Fibroblast of skin of left biceps (primary cell): ENCODE data around the gene TNS4.

Source experiments
- DNase-seq, 2 experiments: peaks; one replicate each; pipeline ENCODE4 v3.0.0-alpha.2; 2013; ENCODE audit warnings: low read depth in 2 of 2

Gene TNS4

GRCh38 chr17:40517981-40518380 lies 16.6 kb upstream of the TNS4 start:
- no peak for DNase-seq

- no peak for DNase-seq
Measured at GRCh38 chr17:40517286-40517662, 15.9 kb upstream of the TNS4 start.

DNA sequence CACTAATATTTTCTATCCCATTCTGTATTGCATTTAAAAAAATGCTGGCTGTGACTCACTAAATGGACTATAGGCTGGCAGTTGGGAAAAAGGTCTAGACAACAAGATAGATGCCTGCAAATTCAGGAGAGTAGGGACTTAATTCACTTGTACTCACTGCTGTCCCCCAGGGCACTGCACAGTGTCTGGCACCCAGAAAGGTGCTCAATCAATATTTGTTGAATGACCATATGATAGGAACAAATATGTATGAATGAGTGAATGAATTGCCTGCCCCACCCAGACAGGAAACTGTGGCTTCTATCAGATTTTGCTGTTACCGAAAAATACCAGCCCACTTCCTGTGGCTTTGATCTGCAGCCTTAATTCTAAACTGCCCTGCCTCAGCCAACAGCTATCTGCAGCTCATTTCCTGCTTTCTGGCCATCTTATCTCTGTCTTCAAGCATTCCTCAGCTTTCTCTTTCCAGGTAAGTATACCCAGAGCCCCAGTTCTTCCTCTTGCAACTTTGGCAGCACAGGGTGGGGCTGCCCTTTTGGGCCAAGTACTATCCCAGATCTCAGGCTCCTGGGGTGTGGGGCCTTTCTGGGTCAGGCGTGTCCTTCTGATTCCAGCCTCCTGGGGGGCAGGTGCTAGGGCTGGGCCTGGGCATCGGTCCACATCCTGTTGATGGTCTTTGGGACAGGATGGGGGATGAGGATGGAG lies 15.3 kb upstream of the TNS4 start:
- no peak for DNase-seq

- no peak for DNase-seq
Measured at GRCh38 chr17:40515491-40516041, 14.1 kb upstream of the TNS4 start.

GRCh38 chr17:40515011-40515410 lies 13.6 kb upstream of the TNS4 start:
- DNase-seq, result no peak

DNA sequence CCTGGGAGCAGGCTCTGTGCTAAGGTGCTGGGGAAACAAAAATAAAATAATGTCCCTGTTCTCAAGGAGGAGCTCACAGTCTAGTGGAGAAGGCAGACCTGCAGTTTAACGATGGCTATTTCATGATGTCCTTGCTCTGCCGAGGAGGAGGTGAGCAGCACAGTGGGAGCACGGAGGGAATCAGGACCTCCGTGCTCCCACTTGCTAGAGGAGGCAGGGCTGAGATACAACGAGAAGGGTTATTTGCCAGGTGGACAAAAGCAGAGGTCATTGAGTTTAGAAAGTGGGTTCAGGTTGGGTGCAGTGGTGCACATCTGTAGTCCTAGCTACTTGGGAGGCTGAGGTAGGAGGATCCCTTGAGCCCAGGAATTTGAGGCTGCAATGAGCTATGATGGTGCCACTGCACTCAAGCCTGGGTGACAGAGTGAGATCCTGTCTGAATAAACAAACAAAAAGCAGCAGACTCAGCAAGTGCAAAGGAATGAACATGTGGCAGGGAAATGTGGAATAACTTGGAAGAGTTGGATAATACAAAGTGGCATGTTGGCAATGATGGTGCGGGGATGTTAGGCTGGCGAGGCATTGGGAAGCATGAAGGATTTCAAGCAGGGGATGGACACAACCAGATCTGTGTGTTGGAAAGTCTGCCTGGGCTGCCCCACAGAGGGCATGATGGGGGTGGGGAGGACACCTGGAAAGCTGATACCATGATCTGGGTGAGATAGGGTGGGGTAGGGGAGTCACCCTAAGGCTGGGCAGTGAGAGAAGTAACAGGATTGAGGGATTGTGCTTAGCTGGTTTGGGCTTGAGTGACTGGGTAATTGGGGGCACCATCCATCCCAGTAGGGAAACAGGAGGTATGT lies 12.8 kb upstream of the TNS4 start:
- no peak for DNase-seq

DNA sequence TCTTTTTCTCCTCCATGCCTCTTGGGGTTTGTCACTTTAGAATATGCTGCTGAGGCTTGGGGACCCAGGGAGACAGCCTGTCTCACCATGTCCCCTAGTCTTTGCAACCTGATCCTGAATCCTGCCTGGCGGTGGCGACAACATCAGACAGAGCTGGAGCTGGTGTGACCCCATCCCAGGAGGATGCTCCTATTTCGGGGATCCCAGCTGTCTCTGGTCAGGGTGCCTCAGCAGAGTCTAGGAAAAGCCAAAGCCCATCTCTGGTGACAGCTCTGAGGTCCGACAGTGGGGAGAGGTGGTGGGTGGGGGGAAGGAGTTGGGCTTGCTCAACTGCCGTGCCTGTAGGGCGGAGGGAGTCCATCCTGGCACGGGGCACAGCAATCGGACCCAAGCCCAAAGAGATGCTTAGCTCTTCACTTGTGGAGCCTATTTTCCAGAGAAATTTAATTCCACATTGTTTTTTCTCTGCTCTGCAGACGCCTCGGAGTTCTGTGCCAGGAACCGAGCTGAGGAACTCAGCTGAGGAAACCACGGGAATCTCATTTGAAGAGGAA lies 10.3 kb upstream of the TNS4 start:
- DNase-seq, result no peak

DNA sequence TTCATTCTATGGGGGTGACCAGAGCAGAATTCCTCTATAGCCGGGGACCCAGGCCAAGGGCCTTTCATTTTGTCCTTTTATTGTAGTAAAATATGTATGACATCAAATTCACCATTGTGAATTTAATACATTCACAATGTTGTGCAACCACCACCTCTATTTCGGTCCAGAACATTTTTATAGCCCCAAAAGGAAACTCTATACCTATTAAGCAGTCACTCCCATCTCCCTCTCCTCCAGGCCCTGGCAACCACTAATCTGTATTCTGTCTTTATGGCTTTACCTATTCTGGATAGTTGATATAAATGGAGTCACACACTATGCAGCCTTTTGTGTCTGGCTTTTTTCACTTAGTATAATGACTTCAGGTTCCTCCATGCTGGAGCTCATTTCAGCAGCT lies 9.7 kb upstream of the TNS4 start:
- no peak for DNase-seq

- DNase-seq, result no peak
Measured at GRCh38 chr17:40510328-40510648, 8.9 kb upstream of the TNS4 start.

GRCh38 chr17:40509626-40510327 lies 8.4 kb upstream of the TNS4 start:
- no peak for DNase-seq

DNA sequence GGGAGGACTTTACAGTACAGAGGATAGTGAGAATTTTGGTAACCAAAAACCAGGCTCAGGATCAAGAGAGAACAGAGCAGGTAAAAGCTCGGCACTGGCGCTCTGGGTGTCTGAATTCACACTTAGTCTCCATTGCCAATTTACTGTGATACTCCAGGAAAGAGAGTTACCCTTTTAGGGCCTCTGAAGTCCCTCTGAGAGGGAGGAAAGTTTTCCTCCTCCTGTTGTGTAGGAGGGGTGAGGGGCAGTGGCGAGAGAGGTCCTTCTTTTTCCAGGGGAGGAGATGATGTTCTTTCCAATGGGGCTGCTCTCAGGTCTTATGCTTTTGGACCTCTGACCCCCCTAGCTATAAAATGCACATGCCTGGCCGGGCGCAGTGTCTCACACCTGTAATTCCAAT lies 5.4 kb upstream of the TNS4 start:
- no peak for DNase-seq

- no peak for DNase-seq
Measured at GRCh38 chr17:40503154-40503553, 1.7 kb upstream of the TNS4 start.

GRCh38 chr17:40502716-40503115 lies 1.3 kb upstream of the TNS4 start:
- DNase-seq, result no peak

DNA sequence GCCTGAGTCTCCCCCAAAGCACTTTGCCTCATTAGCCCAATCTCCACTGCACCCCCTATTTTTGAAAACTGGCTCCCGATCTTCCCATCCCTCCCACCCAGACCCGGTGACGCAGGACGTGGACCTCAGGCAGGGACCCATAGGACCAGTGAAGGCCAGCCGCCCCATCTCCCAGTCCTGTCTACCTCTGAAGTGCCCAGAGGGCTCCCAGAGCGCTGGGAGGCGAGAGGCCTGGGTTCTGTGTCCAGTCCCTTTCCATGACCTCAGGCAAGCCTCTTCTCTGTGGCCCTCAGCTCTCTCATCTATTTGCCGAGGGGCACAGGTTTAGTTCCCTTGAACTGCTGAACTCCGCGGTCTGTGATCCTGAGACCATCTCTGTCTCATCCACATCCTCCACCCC lies 714 bp downstream of the TNS4 start:
- no peak for DNase-seq

- no peak for DNase-seq
Measured at GRCh38 chr17:40500190-40500589, 1.2 kb downstream of the TNS4 start.

GRCh38 chr17:40499551-40500189 lies 1.8 kb downstream of the TNS4 start:
- no peak for DNase-seq

- no peak for DNase-seq
Measured at GRCh38 chr17:40498281-40499084, 2.9 kb downstream of the TNS4 start.

DNA sequence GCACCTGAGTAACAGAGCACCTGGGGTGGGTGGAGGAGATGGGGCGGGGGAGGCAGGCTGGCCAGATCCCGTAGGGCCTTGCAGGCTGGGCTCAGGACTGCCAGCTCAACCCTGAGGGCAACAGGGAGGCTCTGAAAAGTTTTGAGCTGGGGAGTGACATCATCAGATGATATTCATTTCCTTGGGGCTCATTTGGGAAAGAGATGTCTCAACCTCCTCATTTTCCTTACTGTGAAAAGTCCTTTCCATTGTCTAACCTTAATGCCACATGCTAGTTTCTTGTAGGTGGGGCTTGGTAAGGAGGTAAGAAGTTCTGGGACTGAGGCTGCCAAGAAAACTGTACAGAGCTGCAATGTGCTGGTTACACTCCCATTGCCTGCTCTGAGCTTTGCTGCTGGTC lies 3.7 kb downstream of the TNS4 start:
- no peak for DNase-seq

DNA sequence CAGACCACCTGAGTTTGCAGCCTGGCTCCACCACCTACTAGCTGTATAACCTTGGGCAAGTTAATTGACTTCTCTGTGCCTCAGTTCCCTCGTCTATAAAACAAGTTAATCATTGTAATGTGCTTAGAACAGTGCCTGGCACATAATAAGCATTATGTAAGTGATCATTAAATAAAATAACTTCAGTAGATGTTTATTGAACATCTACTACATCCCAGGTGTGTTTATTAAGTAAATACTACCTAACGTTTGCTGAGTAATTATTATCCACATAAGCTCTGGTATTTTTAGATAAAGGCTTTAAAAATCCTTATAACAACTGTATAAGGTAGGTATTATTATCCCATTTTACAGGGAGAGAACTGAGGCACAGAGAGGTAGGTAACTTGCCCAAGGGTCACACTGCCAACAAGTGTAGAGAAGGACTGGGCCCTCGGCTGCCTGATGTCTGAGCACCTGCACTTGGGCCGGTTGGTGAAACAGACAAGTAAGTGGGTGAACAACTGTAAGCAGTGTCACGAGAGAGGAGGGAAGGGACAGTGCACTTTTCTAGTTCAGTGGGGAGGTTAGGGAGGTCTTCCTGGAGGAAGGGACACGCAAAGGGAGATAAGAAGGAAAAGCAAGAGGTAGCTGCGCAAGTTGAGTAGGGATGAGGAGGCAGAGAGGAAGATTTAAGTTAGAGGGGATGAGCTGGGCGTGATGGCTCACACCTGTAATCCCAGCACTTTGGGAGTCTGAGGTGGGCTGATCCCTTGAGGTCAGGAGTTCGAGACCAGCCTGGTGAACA lies 4.6 kb downstream of the TNS4 start:
- no peak for DNase-seq

DNA sequence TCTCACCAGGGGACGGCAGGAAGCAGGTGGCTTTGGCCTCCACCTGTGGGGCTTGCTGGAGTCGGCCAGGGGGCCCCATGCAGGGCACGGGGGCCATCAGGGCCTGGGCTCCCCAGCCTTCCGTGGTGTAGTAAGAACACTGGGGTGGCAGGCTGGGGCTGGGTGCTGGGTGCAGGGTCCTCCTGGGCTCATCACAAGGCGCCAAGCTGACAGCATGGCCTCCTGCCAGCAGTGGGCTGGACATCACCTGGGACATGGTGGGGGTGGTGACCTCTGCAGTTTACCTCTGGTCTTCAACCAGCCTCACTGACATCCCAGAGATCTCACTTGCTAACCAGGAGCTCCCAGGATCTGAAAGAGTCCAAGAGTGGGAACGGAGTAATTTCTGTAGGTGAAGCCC lies 5.3 kb downstream of the TNS4 start:
- DNase-seq, result no peak
